ENCODE measurements around the gene MTF2.

DNA sequence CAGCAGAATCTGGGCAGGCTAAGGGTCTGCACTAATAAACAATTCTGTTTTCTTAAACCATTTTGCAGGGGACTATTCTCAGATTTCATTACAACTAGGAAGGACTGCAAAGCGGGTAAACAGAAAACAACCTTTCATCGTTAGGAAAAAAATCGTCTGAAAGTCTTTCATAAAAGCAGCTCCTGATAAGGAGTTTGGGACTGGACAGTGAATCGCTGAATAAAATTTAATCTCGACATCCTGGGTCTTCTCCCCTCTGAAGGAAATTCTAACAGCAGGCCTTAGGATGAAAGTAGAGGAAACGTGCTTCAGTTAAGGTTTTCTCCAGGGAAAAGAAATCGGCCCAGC is 471 bp upstream of the MTF2 start:
- no peak for TF ChIP-seq CTCF (IDR thresholded peaks at IDR 0.05; ENCODE audit: low read depth, low read length)
- TF ChIP-seq EZH2phosphoT487 (IDR thresholded peaks at IDR 0.05; ENCODE audit: low read depth), result no peak

All from OCI-LY3 (cell line).